Activated CD4-positive, alpha-beta memory T cell treated with anti-CD3 and anti-CD28 coated beads for 36 hours (primary cell): ENCODE results near the gene NAT9. TPM values are rescaled to one million over a fixed set of nuclear protein-coding genes. Genes with fewer than 3 reads are reported as not detected.

Experiments used
- CTCF ChIA-PET: fragments of 350-600 bp; sonication (Branson Sonifier 250); formaldehyde crosslinking; loops from one replicate; lab custom pipeline; 2021; ENCODE audit warnings: antibody characterized with exemption, inconsistent platforms; lab: Charles Lee
- POLR2A ChIA-PET: fragments of 350-600 bp; sonication (Branson Sonifier 250); formaldehyde crosslinking; loops from one replicate; lab custom pipeline; 2021; ENCODE audit warnings: antibody characterized with exemption; lab: Charles Lee
- DNase-seq: peaks from one replicate; pipeline ENCODE4 v3.0.0-alpha.2; 2020
- H3K27ac Mint-ChIP-seq: one replicate; pipeline ENCODE4 v1.8.0; 2021; ENCODE audit warnings: mixed read lengths
- H3K27me3 Mint-ChIP-seq: one replicate; pipeline ENCODE4 v1.8.0; 2021; ENCODE audit warnings: mixed read lengths
- H3K36me3 Mint-ChIP-seq: one replicate; pipeline ENCODE4 v1.8.0; 2021; ENCODE audit warnings: mixed read lengths
- H3K4me1 Mint-ChIP-seq: one replicate; pipeline ENCODE4 v1.8.0; 2021; ENCODE audit warnings: low read depth, mixed read lengths
- H3K4me3 Mint-ChIP-seq: one replicate; pipeline ENCODE4 v1.8.0; 2021; ENCODE audit warnings: mild to moderate bottlenecking, mixed read lengths
- H3K9me3 Mint-ChIP-seq: one replicate; pipeline ENCODE4 v1.8.0; 2021; ENCODE audit warnings: mixed read lengths
- intact Hi-C: fragments of 100-400 bp; cut with micrococcal nuclease; formaldehyde crosslinking; loops from one replicate; pipeline ENCODE4 v1.15.1; 2023
- total RNA-seq, 2 experiments: library from RNA; stranded (reverse); gene quantifications; one replicate each; pipeline ENCODE4 v1.2.3, GENCODE V29; 2021

The NAT9 gene
- total RNA-seq, 2 experiments from 2014 or later: 42.9 to 46.9 TPM

DNA sequence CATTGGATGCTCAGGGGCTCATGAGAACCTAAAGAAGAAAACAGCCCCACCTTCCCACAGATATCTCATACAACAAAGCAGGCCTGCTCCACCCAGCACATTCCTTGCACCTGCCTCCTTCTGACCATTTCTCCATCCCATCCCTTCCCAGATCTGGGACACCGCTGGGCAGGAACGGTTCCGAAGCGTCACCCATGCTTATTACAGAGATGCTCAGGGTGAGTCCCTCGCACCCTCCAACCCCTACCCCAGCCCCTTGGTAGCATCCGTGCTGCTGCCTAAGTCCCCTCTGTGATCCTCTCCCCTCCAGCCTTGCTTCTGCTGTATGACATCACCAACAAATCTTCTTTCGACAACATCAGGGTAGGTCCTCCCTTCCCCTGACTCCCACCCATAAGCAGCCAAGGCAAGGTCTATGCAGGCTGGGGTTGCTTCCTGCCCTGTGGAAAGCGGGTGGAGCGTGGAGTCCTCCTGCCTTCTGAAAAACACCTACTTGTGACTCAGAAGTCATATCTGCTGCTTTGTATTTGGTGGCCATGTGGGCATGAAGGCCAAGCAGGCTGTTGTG lies 33.1 kb downstream of the NAT9 start:
- CTCF ChIA-PET: interaction anchor here (0.7 to 2.8 kb wide), 9 partner anchors 10 to 177 kb away, joined by 3 to 23 read pairs (median 7); partner anchors contain the start of gene GRIN2C
- no peak for DNase-seq
- Mint-ChIP-seq H3K27me3 (no peaks in the 10 kb centered on the region), H3K4me3 (peak overlapping the region; percentile 36), H3K4me1 (peaks cover 80% of the 10 kb centered on the region), H3K36me3 (no peaks in the 10 kb centered on the region), H3K27ac (peak overlapping the region; percentile 88), H3K9me3 (peaks cover 7% of the 10 kb centered on the region)
- POLR2A ChIA-PET: interaction anchor here (0.6 to 2.0 kb wide), 4 partner anchors 39 to 130 kb away, joined by 3 to 4 read pairs (median 4); partner anchors contain the start of gene FDXR
- intact Hi-C loops: loop anchor here (1.0 to 10.0 kb wide), 4 partner anchors 16 to 528 kb away; partner anchors contain the start of gene TTYH2

DNA sequence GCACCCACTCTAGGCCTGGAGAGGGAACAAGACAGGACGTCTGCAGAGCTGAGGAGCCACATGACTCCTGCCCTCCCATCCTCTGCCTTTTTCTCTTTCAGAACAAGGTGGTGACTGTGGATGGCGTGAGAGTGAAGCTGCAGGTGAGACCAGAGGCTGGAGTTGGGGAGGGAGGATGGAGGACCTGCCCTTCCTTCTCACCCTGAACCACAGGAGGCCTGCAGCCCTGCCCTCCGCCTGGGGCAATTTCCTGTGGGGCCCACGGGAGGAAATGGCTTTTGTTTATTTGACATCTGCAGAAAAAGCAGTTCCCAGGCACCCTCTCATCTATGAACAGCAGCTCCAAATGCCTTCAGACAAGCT lies 34.0 kb downstream of the NAT9 start:
- CTCF ChIA-PET: interaction anchor here (0.6 to 2.8 kb wide), 12 partner anchors 11 to 441 kb away, joined by 3 to 23 read pairs (median 5); partner anchors contain the start of gene GRIN2C
- Mint-ChIP-seq H3K4me3 (peak overlapping the region; percentile 38), H3K27ac (peak overlapping the region; percentile 88), H3K4me1 (peaks cover 79% of the 10 kb centered on the region), H3K36me3 (no peaks in the 10 kb centered on the region), H3K9me3 (peaks cover 7% of the 10 kb centered on the region), H3K27me3 (no peaks in the 10 kb centered on the region)
- intact Hi-C loops: loop anchor here (1.0 to 10.0 kb wide), 4 partner anchors 17 to 527 kb away; partner anchors contain the start of gene TTYH2
- DNase-seq: peak; percentile 79
- POLR2A ChIA-PET: interaction anchor here (0.6 to 2.0 kb wide), 4 partner anchors 40 to 131 kb away, joined by 3 to 4 read pairs (median 4); partner anchors contain the start of gene FDXR

GRCh38 chr17:74740641-74741387 lies 35.3 kb downstream of the NAT9 start:
- intact Hi-C loops: loop anchor here (5.0 to 10.0 kb wide), 2 partner anchors 121 to 526 kb away; partner anchors contain the start of gene TTYH2
- Mint-ChIP-seq H3K9me3 (peaks cover 7% of the 10 kb centered on the region), H3K27ac (peak overlapping the region; percentile 23), H3K4me1 (peaks cover 75% of the 10 kb centered on the region), H3K4me3 (no peak overlapping the region), H3K36me3 (no peaks in the 10 kb centered on the region), H3K27me3 (no peaks in the 10 kb centered on the region)
- ChIA-PET POLR2A (interaction anchor here (1.7 to 2.0 kb wide), 2 partner anchors 125 to 132 kb away, joined by 4 read pairs; partner anchors contain the start of gene FDXR), CTCF (interaction anchor here (0.8 to 2.8 kb wide), 11 partner anchors 11 to 440 kb away, joined by 3 to 23 read pairs (median 5); partner anchors contain the start of genes GRIN2C and NAT9)
- no peak for DNase-seq

DNA sequence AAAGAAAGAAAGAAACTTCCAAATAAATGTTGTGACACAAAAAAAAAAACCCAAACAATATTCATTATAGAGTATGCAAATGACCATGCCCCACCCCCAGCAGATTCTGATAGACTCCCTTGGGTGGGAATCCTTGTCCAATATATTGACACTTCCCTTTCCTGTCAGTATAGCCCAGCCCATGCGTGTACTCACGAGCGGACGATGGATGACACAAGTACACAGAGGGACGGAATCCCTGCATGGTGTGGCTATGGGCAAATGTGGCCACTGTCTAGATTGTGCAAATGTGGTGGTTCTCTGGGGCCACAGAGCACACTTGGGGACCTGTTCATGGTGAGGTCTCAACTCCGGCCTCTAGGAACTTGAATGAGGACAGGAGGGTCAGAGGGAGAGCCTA lies 36.0 kb downstream of the NAT9 start:
- ChIA-PET POLR2A (no interaction called here), CTCF (interaction anchor here (1.0 to 6.8 kb wide), 2 partner anchors 82 to 118 kb away, joined by 4 to 223 read pairs; no protein-coding TSS in a partner anchor)
- no peaks in the 10 kb centered on the region for H3K36me3 Mint-ChIP-seq
- no peak for DNase-seq
- H3K4me3 Mint-ChIP-seq: no peak overlapping the region
- no peaks in the 10 kb centered on the region for H3K27me3 Mint-ChIP-seq
- intact Hi-C loops: loop anchor here (5.0 to 10.0 kb wide), 2 partner anchors 122 to 525 kb away; partner anchors contain the start of gene TTYH2
- peak overlapping the region; percentile 18 for H3K27ac Mint-ChIP-seq
- H3K9me3 Mint-ChIP-seq: peaks cover 7% of the 10 kb centered on the region
- peaks cover 75% of the 10 kb centered on the region for H3K4me1 Mint-ChIP-seq

GRCh38 chr17:74739227-74739831 lies 36.8 kb downstream of the NAT9 start:
- H3K27me3 Mint-ChIP-seq: no peaks in the 10 kb centered on the region
- DNase-seq: peak; percentile 51
- intact Hi-C loops: loop anchor here (5.0 kb wide), 1 partner anchor 52 kb away; no protein-coding TSS in a partner anchor
- H3K9me3 Mint-ChIP-seq: peaks cover 7% of the 10 kb centered on the region
- ChIA-PET CTCF (interaction anchor here (0.7 to 6.8 kb wide), 9 partner anchors 7 to 173 kb away, joined by 3 to 223 read pairs (median 19); partner anchors contain the start of gene CD300H), POLR2A (interaction anchor here (2.8 kb wide), 1 partner anchor 10 kb away, joined by 16 read pairs; no protein-coding TSS in a partner anchor)
- H3K27ac Mint-ChIP-seq: peak overlapping the region; percentile 86
- H3K36me3 Mint-ChIP-seq: no peaks in the 10 kb centered on the region
- H3K4me3 Mint-ChIP-seq: peak overlapping the region; percentile 7
- H3K4me1 Mint-ChIP-seq: peaks cover 69% of the 10 kb centered on the region

GRCh38 chr17:74738051-74738996 lies 37.8 kb downstream of the NAT9 start:
- CTCF ChIA-PET: interaction anchor here (0.6 to 6.8 kb wide), 37 partner anchors 8 to 359 kb away, joined by 3 to 223 read pairs (median 5); partner anchors contain the start of genes CD300H, FDXR and MRPL58
- H3K4me1 Mint-ChIP-seq: peaks cover 59% of the 10 kb centered on the region
- intact Hi-C loops: loop anchor here (5.0 kb wide), 1 partner anchor 51 kb away; no protein-coding TSS in a partner anchor
- peak; percentile 92 for DNase-seq
- peak overlapping the region; percentile 86 for H3K27ac Mint-ChIP-seq
- H3K4me3 Mint-ChIP-seq: peak overlapping the region; percentile 77
- H3K36me3 Mint-ChIP-seq: no peaks in the 10 kb centered on the region
- H3K27me3 Mint-ChIP-seq: no peaks in the 10 kb centered on the region
- H3K9me3 Mint-ChIP-seq: no peaks in the 10 kb centered on the region
- POLR2A ChIA-PET: interaction anchor here (0.8 to 3.3 kb wide), 6 partner anchors 9 to 135 kb away, joined by 3 to 16 read pairs (median 8); partner anchors contain the start of genes FDXR and NAT9

DNA sequence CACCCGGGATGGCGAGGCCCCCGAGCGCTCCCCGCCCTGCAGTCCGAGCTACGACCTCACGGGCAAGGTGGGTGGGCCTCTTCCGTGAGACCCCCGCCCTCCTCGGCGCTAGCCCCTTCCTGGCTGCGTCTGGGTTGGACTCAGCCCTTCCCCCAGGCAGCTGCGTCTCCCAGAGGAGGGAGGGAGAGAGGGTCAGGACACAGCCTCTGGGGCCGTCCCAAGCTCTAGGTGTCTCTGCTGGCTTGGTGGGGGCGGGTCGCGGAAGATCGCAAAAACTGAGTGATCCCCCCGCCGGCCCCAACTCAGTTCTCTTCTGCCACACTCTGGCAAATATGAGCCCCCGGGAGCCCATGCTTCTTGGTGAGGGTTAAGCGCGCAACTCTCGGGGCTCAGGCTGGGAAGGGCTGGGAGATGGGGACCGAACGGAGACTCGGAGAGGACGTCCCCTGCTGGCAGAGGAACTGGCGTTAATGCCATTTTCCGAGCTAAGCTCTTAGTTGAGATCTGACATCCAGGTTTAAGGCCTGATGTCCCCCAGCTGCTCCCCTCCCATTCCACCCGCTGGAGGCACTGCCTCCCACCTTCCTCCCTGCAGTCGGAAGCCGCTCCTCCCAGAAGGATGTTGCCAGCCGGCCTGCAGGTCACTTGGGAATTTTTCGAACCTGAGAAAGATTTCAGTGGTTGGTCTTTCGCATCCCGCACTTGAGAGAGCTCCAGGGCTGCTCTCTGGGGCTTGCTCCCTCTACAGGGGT lies 38.7 kb downstream of the NAT9 start:
- intact Hi-C loops: loop anchor here (1.0 to 5.0 kb wide), 2 partner anchors 50 to 80 kb away; no protein-coding TSS in a partner anchor
- DNase-seq: peak; percentile 66
- CTCF ChIA-PET: interaction anchor here (0.6 to 6.8 kb wide), 39 partner anchors 9 to 358 kb away, joined by 3 to 223 read pairs (median 5); partner anchors contain the start of genes CD300H, FDXR and MRPL58
- Mint-ChIP-seq H3K4me1 (peaks cover 51% of the 10 kb centered on the region), H3K4me3 (peak overlapping the region; percentile 77), H3K36me3 (no peaks in the 10 kb centered on the region), H3K9me3 (no peaks in the 10 kb centered on the region), H3K27me3 (no peaks in the 10 kb centered on the region), H3K27ac (peak overlapping the region; percentile 86)
- POLR2A ChIA-PET: interaction anchor here (1.2 to 3.3 kb wide), 5 partner anchors 12 to 136 kb away, joined by 4 to 16 read pairs (median 9); partner anchors contain the start of genes FDXR and NAT9

DNA sequence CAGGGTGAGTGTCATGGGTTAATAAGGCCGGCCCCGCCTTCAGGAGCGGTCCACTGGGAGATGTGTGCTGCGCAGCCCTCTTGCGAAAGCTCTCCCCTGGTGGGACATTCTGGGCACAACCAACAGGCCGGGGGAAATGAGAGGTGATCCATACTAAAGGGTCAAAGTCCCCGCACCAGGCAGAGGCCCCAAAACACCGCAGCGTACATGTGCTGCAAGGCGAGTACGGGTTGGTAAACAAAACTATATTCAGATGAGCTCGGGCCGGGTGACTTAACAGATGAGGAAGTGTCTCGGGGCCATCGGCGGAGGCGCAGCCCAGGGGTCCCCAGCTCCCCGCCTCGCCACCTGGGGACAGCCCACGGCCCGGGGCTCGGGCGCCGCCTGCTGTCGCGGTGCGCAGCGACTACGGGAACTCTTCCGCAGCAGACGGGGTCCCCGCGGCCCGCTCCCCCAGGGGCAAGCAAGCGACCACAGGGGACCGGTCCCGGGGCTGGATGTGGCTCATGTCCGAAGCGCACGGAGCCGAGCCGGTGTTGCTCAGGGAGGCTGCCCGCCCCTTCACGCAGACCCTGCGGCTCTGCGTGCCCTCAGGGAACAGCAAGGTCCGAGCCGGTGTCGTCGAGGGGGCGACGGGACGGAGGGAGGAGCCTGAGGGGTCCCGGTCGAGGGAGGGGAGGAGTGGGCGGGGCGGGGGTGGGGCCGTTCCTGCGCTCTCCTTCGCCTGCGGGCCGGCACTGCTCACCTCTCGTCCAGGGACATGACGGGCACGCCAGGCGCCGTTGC lies 39.4 kb downstream of the NAT9 start, which contains the start of gene RAB37:
TSS of gene RAB37 (plus strand) at position 744 of the 786 bp plus-strand sequence. CDS start at position 761, 17 bp downstream.
- ChIA-PET POLR2A (interaction anchor here (1.1 to 3.3 kb wide), 5 partner anchors 10 to 79 kb away, joined by 3 to 16 read pairs (median 7); partner anchors contain the start of gene NAT9), CTCF (interaction anchor here (0.6 to 6.8 kb wide), 42 partner anchors 9 to 357 kb away, joined by 3 to 223 read pairs (median 6); partner anchors contain the start of genes CD300H, FDXR and MRPL58)
- peaks cover 43% of the 10 kb centered on the region for H3K4me1 Mint-ChIP-seq
- H3K27ac Mint-ChIP-seq: peak within 1 kb of the TSS; percentile 86
- no peaks in the 10 kb centered on the region for H3K36me3 Mint-ChIP-seq
- DNase-seq: peak; percentile 53
- peak within 1 kb of the TSS; percentile 77 for H3K4me3 Mint-ChIP-seq
- H3K27me3 Mint-ChIP-seq: no peaks in the 10 kb centered on the region
- intact Hi-C loops: loop anchor here (1.0 to 5.0 kb wide), 2 partner anchors 49 to 79 kb away; no protein-coding TSS in a partner anchor
- H3K9me3 Mint-ChIP-seq: no peaks in the 10 kb centered on the region

GRCh38 chr17:74734256-74734655 lies 41.9 kb downstream of the NAT9 start:
- DNase-seq: no peak
- H3K27ac Mint-ChIP-seq: no peak overlapping the region
- CTCF ChIA-PET: interaction anchor here (0.6 to 6.8 kb wide), 5 partner anchors 12 to 222 kb away, joined by 3 to 223 read pairs (median 48); no protein-coding TSS in a partner anchor
- intact Hi-C loops: no loop called here
- no peaks in the 10 kb centered on the region for H3K27me3 Mint-ChIP-seq
- no peaks in the 10 kb centered on the region for H3K36me3 Mint-ChIP-seq
- peaks cover 36% of the 10 kb centered on the region for H3K4me1 Mint-ChIP-seq
- POLR2A ChIA-PET: interaction anchor here (0.7 kb wide), 1 partner anchor 44 kb away, joined by 4 read pairs; no protein-coding TSS in a partner anchor
- no peaks in the 10 kb centered on the region for H3K9me3 Mint-ChIP-seq
- no peak overlapping the region for H3K4me3 Mint-ChIP-seq
